Measurements from ENCODE around the gene SLC12A3.

DNA sequence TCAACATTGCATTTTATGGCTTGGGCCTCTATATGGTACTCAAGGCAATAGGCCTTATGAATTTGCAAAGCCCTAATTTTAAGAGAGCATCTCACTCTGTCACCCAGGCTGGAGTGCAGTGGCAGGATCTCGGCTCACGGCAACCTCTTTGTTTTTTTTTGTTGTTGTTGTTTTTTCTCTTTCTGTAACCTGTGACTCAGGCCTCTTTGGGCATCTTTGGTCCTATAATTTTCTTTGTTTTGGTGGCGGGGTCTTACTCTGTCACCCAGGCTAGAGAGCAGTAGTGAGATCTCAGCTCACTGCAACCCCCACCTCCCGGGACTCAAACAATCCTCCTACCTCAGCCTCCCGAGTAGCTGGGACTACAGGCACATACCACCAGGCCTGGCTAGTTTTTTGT, 45.1 kb downstream of the SLC12A3 start:
- TF ChIP-seq CTCF (IDR thresholded peaks at IDR 0.05; ENCODE audit: insufficient read depth, low read length, poor library complexity, severe bottlenecking) (no peak), EZH2phosphoT487 (conservative IDR thresholded peaks at IDR 0.05; ENCODE audit: low read length) (no peak)

Measured in SU-DHL-6 (cell line).